IPS-18c (cell line): Measurements from ENCODE around the gene EIF4E1B.

Source experiments
- H3K4me3 ChIP-seq: 2 replicates; pipeline ENCODE4 v1.7.0; 2013; ENCODE audit warnings: low read depth, mild to moderate bottlenecking, low read length, moderate library complexity; ENCODE audit not compliant: insufficient read depth
- H3K9me3 ChIP-seq: one replicate; pipeline ENCODE4 v1.6.1; 2013; ENCODE audit warnings: mild to moderate bottlenecking, low read length, moderate library complexity; ENCODE audit not compliant: control insufficient read depth, insufficient read depth

EIF4E1B gene

DNA sequence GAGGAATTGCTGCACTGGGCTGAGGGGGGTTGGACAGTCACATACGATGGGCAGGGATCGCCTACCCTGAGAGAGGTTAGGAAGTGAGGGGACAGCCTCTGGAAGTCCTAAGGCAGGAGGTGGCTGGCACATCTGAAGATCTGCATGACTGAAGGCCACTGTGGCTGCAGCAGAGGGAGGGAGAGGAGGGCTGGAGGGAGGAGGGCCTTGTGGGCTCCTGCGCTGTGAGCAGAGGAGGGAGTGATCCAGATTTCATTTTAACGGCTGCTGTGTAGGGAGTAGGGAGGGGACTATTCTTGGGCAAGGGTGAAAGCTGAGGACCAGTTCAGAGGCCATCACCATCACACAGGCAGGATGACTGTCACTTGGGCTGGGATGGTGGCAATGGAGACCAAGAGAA is 7.1 kb downstream of the EIF4E1B start:
- H3K9me3 ChIP-seq: no peaks in the 10 kb centered on the region
- H3K4me3 ChIP-seq: no peak overlapping the region

DNA sequence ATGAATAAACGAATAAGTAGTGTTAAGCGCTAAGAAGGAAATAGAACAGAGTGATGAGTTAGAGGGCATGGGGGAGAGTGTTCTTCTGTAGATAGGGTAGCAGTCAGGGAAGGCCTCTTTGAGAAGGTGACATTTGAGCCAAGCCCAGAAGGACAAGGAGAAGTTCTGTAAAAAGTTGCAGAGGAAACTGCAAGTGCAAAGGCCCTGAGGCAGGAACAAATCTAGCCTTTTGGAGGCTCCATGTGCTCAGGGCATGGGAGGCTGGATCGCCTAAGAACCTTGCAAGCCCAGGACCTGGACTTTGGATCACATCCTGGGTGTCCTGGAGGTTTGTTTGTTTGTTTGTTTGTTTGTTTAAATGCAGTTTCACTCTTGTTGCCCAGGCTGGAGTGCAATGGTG is 8.0 kb downstream of the EIF4E1B start:
- Histone ChIP-seq H3K9me3 (no peaks in the 10 kb centered on the region), H3K4me3 (no peak overlapping the region)

DNA sequence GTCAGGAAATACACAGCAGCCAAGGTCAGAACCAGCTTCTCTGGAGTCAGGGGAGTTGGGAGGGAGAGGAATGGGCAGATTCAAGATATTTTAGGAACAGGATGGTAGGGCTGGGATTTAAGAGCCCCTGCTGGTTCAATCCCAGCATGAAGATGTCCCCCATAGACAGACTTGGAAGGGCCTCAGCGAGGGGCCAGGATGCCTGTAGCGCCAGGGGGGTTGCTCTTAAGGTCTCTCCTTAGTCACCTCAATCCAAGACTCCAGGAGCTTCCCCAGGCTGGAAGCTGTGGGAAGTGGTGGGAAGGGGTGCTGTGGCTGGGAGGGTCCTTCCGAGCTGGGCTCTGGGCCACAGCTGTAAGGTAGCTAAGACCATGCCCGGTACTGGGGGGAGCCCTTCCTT is 8.7 kb downstream of the EIF4E1B start:
- no peaks in the 10 kb centered on the region for H3K9me3 ChIP-seq
- no peak overlapping the region for H3K4me3 ChIP-seq

DNA sequence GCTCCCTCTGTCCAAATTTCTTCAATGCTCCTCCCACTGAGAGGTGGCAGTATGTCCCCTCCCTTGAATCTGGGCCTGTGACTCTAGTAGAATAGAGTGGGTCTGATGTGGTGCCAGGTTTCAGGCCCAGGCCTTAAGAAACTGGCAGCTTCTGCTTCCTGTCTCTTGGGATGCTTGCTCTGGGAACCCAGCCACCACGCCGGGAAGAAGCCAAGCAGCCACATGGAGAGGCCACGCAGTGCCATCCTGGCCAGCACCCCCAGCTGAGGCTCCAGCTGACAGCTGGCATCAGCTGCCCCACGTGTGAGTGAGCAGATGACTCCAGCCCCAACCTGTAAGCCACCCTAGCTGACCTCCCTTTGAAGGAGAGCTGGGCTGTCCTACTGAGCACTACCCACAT is 9.5 kb downstream of the EIF4E1B start:
- H3K9me3 ChIP-seq: no peaks in the 10 kb centered on the region
- no peak overlapping the region for H3K4me3 ChIP-seq

DNA sequence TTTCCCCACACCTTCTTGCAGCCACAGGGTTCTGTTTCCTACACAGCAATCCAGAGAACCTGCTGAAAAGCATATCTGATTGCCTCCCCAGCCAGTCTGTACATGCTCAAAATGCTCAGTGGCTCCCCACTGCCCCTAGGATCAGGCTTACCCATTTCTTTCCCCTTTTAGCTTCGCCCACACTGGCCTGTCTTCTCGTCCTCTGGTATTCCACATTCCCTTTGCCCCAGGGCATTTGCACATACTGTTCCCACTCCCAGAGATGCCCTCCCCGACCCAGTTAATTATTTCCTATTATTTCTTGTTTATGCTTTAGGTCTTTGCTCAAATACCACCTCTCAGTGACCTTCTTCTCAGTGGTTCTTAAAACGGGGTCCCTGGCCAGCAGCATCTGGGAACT is 10.1 kb downstream of the EIF4E1B start:
- H3K9me3 ChIP-seq: no peaks in the 10 kb centered on the region
- H3K4me3 ChIP-seq: no peak overlapping the region

DNA sequence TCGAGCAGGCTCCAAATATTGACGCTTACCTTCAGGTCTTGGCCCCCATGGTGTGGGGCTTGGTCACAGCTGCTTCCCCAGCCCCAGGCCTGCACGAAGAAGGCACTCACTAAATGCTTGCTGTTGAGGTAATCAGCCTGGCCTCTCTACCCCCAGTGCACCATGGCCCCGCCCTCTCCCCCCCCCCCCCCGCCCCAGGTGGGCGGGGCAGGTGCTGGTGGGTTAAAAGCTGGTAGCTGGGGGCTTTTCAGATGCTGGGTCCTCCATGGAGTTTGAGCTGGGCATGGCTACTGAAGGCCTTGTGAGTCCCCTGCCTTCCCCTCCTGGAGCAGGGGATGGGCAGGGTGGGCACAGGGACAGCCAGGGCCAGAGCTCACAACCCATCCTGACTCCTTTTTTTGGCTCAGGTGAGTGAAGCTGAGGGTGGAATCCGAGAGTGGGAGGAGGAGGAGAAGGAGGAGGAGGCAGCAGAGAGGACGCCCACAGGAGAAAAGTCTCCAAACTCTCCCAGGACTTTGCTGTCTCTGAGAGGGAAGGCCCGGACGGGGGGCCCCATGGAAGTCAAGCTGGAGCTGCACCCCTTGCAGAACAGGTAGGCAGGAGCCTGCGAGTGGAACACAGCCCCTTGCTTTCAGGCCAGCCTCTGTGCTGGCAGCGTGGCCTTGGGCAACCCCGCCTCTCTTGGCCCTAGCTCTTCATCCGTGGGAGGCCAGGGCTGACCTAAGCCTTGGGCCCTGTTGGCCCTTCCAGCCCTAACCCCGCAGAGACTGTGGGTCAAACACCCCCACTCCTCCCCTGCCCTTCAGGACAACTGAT is 12.4 kb downstream of the EIF4E1B start:
- H3K4me3 ChIP-seq: no peak overlapping the region

DNA sequence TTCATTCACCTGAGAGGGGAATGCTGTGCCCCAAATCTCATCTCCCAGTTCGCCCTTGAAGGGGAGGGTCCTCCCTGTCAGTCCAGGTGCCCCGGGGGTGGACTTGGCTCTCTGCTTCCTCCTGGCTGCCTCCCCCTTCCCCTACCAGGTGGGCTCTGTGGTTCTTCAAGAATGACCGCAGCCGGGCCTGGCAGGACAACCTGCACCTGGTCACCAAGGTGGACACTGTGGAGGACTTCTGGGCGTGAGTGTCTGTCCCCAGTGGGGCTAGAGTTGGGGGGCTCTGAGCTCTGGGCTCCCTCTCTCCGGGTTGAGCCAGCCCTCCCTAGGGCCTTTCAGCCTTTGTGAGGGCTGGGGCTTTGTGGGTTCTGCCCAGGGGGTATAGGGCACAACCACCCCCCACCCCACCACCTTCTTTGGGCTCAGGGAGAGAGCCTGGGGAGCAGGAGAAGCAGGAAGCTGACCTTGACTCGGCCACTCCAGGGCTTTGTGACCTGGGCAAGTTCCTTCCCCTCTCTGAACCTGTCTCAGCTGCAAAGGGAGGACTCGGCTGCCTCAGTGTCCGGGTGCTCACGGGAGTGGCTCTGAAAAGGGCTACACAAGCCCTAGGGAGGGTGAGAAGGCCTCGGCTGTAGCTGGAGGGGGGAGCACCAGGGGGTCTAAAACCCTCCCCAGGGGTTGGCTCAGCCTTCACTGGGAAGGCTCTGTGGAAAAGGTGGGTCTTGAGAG is 13.2 kb downstream of the EIF4E1B start:
- H3K4me3 ChIP-seq: no peak overlapping the region
- no peaks in the 10 kb centered on the region for H3K9me3 ChIP-seq

More for the DNA sequence above, 12.4 kb downstream of the EIF4E1B start:
- no peaks in the 10 kb centered on the region for H3K9me3 ChIP-seq

DNA sequence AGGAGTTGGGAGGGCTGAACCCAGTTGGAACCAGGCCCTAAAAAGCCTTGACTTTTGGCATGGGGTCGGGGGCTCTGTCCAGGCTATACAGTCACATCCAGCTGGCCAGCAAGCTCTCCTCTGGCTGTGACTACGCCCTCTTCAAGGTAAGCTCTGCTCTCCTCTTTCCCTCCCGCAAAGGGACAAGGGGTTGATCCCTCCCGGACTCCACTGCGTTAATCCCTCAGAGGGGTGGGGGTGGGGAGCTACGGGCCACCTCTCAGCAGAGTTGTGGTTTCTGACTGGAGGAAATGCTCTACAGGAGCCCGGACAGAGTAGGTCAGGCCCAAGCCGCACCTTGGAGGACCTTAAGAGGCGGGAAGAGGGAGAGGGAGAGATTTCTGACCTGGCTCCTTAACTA is 13.8 kb downstream of the EIF4E1B start:
- Histone ChIP-seq H3K4me3 (no peak overlapping the region), H3K9me3 (no peaks in the 10 kb centered on the region)

DNA sequence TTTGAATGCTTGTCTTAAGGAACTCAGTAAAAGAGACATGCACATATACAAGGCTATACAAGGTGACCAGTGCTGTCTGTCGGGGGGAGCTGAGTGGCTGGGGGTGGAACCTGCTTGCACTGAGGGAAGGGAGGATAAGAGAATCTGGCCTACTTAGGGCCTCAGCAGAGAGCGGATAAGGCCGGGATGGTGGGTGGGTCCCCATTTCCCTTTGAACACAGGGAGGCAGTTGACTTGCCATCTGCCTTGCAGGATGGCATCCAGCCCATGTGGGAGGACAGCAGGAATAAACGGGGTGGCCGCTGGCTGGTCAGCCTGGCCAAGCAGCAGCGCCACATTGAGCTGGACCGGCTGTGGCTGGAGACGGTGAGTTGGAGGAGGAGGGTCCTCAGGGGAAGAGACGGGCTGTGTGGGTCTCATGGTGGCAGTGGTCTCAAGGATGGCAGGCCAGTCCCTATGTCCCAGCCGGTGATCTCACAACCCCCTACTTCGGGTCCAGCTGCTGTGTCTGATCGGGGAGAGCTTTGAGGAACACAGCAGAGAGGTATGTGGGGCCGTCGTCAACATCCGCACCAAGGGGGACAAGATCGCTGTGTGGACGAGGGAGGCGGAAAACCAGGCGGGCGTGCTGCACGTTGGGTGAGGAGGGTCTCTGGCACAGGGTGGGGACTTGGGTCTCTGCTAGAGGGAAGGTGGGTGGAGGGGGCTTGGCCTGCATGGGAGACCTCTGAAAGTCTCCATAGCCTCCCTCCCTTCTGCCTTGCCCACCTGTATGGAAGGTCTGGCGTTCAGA is 14.6 kb downstream of the EIF4E1B start:
- Histone ChIP-seq H3K4me3 (no peak overlapping the region), H3K9me3 (no peaks in the 10 kb centered on the region)

DNA sequence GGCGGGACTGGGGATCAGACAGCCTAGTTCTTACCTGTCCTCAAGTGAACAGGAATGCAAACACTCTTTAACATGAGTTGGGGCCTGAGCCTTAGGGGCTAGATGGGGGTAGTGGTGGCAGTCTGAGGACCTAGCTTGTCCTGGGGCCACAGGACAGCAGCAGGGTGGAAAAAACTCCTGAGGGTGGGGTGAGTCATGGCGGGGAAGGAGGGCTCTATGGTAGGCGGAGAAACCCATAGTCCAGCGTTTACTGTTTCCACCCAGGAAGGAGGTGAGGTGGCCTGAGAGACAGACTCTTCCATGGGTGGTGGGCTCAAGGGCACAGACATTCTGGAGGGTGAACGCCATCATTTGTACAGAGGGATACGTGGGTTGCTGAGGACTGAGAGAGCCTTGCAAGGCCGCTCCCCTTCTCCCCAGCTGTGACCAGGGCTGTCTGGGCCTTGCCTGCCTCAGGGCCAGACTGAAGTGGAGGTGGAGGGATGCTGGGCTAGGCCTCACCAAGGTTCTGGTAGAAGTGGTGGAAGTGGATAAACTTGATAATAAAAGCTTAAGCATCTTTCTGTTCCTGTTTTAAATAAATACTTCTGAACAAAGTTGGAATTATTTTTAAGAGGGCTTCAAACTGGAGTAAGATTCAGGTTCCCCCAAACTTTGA is 15.7 kb downstream of the EIF4E1B start:
- no peak overlapping the region for H3K4me3 ChIP-seq
- H3K9me3 ChIP-seq: no peaks in the 10 kb centered on the region

GRCh38 chr5:176646707-176647029 is 16.2 kb downstream of the EIF4E1B start:
- Histone ChIP-seq H3K9me3 (no peaks in the 10 kb centered on the region), H3K4me3 (peak overlapping the region; percentile 49)

GRCh38 chr5:176647030-176647842 is 16.8 kb downstream of the EIF4E1B start, which contains the start of gene TSPAN17:
TSPAN17 (plus strand) TSS chr5:176647484; CDS start chr5:176647616, 132 bp downstream.
- no peaks in the 10 kb centered on the region for H3K9me3 ChIP-seq

DNA sequence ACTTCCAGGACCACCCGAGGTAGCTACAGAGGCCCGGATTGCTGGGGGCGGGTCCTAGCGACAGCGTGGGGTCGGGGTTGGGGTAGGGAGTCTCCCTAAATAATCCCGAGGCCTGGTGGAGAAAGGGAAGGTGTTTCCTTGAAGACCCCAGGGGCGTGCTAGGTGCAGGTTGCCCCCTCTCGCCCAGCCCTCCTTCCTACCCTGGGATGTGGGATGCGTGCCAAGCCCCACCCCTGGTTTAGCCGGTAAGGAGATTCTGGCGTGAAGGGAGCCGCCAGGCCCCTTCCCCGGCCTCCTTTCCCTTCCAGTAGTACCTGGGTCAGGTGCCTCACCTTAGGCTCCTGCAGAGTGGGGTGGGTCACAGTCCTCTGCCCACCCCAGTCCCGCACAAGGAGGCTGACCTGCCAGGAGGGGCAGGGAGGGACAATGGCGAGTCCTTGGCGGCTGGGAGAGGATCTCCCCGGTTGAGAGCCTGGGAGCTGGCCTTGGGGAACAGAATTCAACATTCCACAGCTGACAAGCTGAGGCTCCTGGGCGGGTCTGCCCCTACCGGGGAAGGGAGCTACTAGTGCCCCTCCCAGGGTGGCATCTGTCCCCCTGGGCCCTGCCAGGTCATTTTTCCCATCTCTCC is 17.5 kb downstream of the EIF4E1B start:
- H3K4me3 ChIP-seq: peak overlapping the region; percentile 94
- H3K9me3 ChIP-seq: peaks cover 2% of the 10 kb centered on the region

More at GRCh38 chr5:176647030-176647842, 16.8 kb downstream of the EIF4E1B start, which contains the start of gene TSPAN17:
- H3K4me3 ChIP-seq: peak within 1 kb of the TSS; percentile 94

- peak overlapping the region; percentile 94 for H3K4me3 ChIP-seq
These were observed 18.2 kb downstream of the EIF4E1B start for GRCh38 chr5:176648474-176649194.

GRCh38 chr5:176650354-176650884 is 19.9 kb downstream of the EIF4E1B start:
- H3K9me3 ChIP-seq: peaks cover 2% of the 10 kb centered on the region
- no peak overlapping the region for H3K4me3 ChIP-seq

More at GRCh38 chr5:176648474-176649194, 18.2 kb downstream of the EIF4E1B start:
- peaks cover 2% of the 10 kb centered on the region for H3K9me3 ChIP-seq
